Measurements from ENCODE around the gene TIGD4.

GRCh38 chr4:152786627-152787026 is 7.1 kb upstream of the TIGD4 start:
- TF ChIP-seq CTCF (conservative IDR thresholded peaks at IDR 0.05; ENCODE audit: low read depth, low read length) (no peak), EZH2 (IDR thresholded peaks at IDR 0.05; ENCODE audit: borderline replicate concordance, low read depth, low read length, poor library complexity, severe bottlenecking) (no peak)

All from A673 (cell line).